Esophagus muscularis mucosa (tissue), 4 donors: ENCODE measurements around the gene ADD2.

Experiments
- EP300 ChIP-seq: sonication (generic); formaldehyde crosslinking; IDR thresholded peaks from one replicate; pipeline ENCODE4 v1.6.1; 2017; ENCODE audit warnings: antibody characterized with exemption
- POLR2A ChIP-seq: fragments of 450-650 bp; IDR thresholded peaks from one replicate; pipeline ENCODE4 v1.6.1; 2017; ENCODE audit warnings: antibody characterized with exemption, moderate library complexity, mild to moderate bottlenecking, low read depth
- POLR2AphosphoS5 ChIP-seq, 2 donors: sonication (generic); formaldehyde crosslinking; IDR thresholded peaks; one replicate each; pipeline ENCODE4 v1.6.1; 2017; ENCODE audit warnings: antibody characterized with exemption in 2 of 2
- TF ChIP-seq, protein P1 (sequence below), 3 experiments: fragments of 200-600 bp in 2 of 3; fragments of 450-650 bp in 1 of 3; sonication (generic) in 2 of 3; IDR thresholded peaks; one replicate each; pipeline ENCODE4 v1.5.1; 2017 to 2019; ENCODE audit warnings: antibody characterized with exemption in 3 of 3, mild to moderate bottlenecking in 2 of 3, moderate library complexity in 1 of 3

DNA sequence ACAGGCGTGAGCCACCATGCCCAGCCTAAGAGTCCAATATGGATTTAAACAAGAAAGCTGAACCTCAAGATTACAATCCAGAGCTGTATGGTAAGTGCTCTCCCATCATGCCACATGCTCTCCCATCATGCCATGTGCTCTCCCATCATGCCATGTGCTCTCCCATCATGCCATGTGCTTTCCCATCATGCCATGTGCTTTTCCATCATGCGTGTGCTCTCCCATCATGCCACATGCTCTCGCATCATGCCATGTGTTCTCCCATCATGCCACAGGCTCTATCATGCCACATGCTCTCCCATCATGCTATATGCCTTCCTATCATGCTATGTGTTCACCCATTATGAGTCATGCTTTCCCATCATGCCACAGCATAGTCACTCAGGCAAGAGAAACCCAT is 20.7 kb downstream of the ADD2 start:
- TF ChIP-seq, protein P1, sequence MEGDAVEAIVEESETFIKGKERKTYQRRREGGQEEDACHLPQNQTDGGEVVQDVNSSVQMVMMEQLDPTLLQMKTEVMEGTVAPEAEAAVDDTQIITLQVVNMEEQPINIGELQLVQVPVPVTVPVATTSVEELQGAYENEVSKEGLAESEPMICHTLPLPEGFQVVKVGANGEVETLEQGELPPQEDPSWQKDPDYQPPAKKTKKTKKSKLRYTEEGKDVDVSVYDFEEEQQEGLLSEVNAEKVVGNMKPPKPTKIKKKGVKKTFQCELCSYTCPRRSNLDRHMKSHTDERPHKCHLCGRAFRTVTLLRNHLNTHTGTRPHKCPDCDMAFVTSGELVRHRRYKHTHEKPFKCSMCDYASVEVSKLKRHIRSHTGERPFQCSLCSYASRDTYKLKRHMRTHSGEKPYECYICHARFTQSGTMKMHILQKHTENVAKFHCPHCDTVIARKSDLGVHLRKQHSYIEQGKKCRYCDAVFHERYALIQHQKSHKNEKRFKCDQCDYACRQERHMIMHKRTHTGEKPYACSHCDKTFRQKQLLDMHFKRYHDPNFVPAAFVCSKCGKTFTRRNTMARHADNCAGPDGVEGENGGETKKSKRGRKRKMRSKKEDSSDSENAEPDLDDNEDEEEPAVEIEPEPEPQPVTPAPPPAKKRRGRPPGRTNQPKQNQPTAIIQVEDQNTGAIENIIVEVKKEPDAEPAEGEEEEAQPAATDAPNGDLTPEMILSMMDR (IDR thresholded peaks at IDR 0.05): no peak
- TF ChIP-seq EP300: no peak
- TF ChIP-seq POLR2A: no peak
- no peak for TF ChIP-seq POLR2AphosphoS5 (IDR thresholded peaks at IDR 0.05)
